OCI-LY1 (cell line): Measurements from ENCODE around the gene AP3B2.

Experiments
- H2AFZ ChIP-seq: fragments of 200-600 bp; sonication (generic), shearing (Covaris generic); 2 replicates; pipeline ENCODE4 v1.6.0; 2014; ENCODE audit warnings: antibody characterized with exemption, mild to moderate bottlenecking, low read length
- H3F3A ChIP-seq: fragments of 200-600 bp; sonication (generic), shearing (Covaris generic); 2 replicates; pipeline ENCODE4 v1.6.0; 2014; ENCODE audit warnings: mild to moderate bottlenecking, antibody characterized with exemption, low read length, moderate library complexity; ENCODE audit not compliant: insufficient read depth
- H3K27ac ChIP-seq: fragments of 200-600 bp; sonication (generic); 2 replicates; pipeline ENCODE4 v1.5.1; 2014; ENCODE audit warnings: low read length, mixed run types, mild to moderate bottlenecking, low read depth; ENCODE audit not compliant: poor library complexity, severe bottlenecking
- H3K27me3 ChIP-seq: fragments of 200-600 bp; sonication (generic); 2 replicates; pipeline ENCODE4 v1.6.0; 2014; ENCODE audit warnings: antibody characterized with exemption, mild to moderate bottlenecking, low read length, moderate library complexity; ENCODE audit not compliant: insufficient read depth
- H3K36me3 ChIP-seq: fragments of 200-600 bp; sonication (generic); 2 replicates; pipeline ENCODE4 v1.6.1; 2014; ENCODE audit warnings: mild to moderate bottlenecking, antibody characterized with exemption, low read length, moderate library complexity, mixed read lengths; ENCODE audit not compliant: insufficient read depth
- H3K4me1 ChIP-seq: fragments of 200-600 bp; sonication (generic); 2 replicates; pipeline ENCODE4 v1.5.1; 2014; ENCODE audit warnings: mild to moderate bottlenecking, low read length, moderate library complexity; ENCODE audit not compliant: insufficient read depth, severe bottlenecking
- H3K4me2 ChIP-seq: fragments of 200-600 bp; sonication (generic), shearing (Covaris generic); 2 replicates; pipeline ENCODE4 v1.6.1; 2014; ENCODE audit warnings: low read length
- H3K4me3 ChIP-seq: fragments of 200-600 bp; sonication (generic); 2 replicates; pipeline ENCODE4 v1.5.1; 2014; ENCODE audit warnings: low read length, low read depth, mild to moderate bottlenecking, mixed read lengths; ENCODE audit not compliant: poor library complexity, severe bottlenecking
- H3K79me2 ChIP-seq: fragments of 200-600 bp; shearing (Covaris generic); 2 replicates; pipeline ENCODE4 v1.6.1; 2016; ENCODE audit warnings: mixed run types, low read length, mixed read lengths; ENCODE audit not compliant: insufficient read depth
- H3K9ac ChIP-seq: fragments of 200-600 bp; sonication (generic), shearing (Covaris generic); 2 replicates; pipeline ENCODE4 v1.6.1; 2014; ENCODE audit warnings: mild to moderate bottlenecking, low read length, mixed read lengths
- H3K9me2 ChIP-seq: fragments of 200-600 bp; sonication (generic), shearing (Covaris generic); 2 replicates; pipeline ENCODE4 v1.6.1; 2014; ENCODE audit warnings: low read depth, mild to moderate bottlenecking, low read length, mixed read lengths
- H3K9me3 ChIP-seq: fragments of 200-600 bp; shearing (Covaris generic); 2 replicates; pipeline ENCODE4 v1.6.1; 2014; ENCODE audit warnings: low read length, mixed read lengths
- H4K20me1 ChIP-seq: fragments of 200-600 bp; sonication (generic), shearing (Covaris generic); 2 replicates; pipeline ENCODE4 v1.6.0; 2016; ENCODE audit warnings: mild to moderate bottlenecking, low read length; ENCODE audit not compliant: insufficient read depth
- CTCF ChIP-seq: fragments of 200-600 bp; sonication (generic), shearing (Covaris generic); IDR thresholded peaks from 2 replicates; pipeline ENCODE4 v1.5.1; 2017; ENCODE audit warnings: mild to moderate bottlenecking, antibody characterized with exemption, low read length, moderate library complexity, mixed read lengths
- EZH2 ChIP-seq: fragments of 200-600 bp; sonication (generic), shearing (Covaris generic); IDR thresholded peaks from 2 replicates; pipeline ENCODE4 v1.8.0; 2017; ENCODE audit warnings: borderline replicate concordance, mixed run types, mild to moderate bottlenecking, antibody characterized with exemption, low read length, moderate library complexity, mixed read lengths

Gene AP3B2

GRCh38 chr15:82742134-82742533, 32.5 kb upstream of the AP3B2 start:
- no peaks in the 10 kb centered on the region for H3K4me1 ChIP-seq
- no peak overlapping the region for H3K9ac ChIP-seq
- H3F3A ChIP-seq = no peaks in the 10 kb centered on the region
- H3K27ac ChIP-seq = no peak overlapping the region
- TF ChIP-seq EZH2 = no peak
- TF ChIP-seq CTCF = no peak
- no peak overlapping the region for H3K4me2 ChIP-seq
- peaks cover 4% of the 10 kb centered on the region; the same call in 1 of the 2 replicates for H3K36me3 ChIP-seq
- H3K9me2 ChIP-seq = no peaks in the 10 kb centered on the region
- no peaks in the 10 kb centered on the region for H3K79me2 ChIP-seq
- H3K4me3 ChIP-seq = no peak overlapping the region
- H4K20me1 ChIP-seq = no peaks in the 10 kb centered on the region
- no peaks in the 10 kb centered on the region for H3K27me3 ChIP-seq
- H3K9me3 ChIP-seq = no peaks in the 10 kb centered on the region
- no peak overlapping the region for H2AFZ ChIP-seq

GRCh38 chr15:82739086-82739485, 29.4 kb upstream of the AP3B2 start:
- H3F3A ChIP-seq = no peaks in the 10 kb centered on the region
- no peaks in the 10 kb centered on the region for H3K79me2 ChIP-seq
- H4K20me1 ChIP-seq = no peaks in the 10 kb centered on the region
- no peaks in the 10 kb centered on the region for H3K27me3 ChIP-seq
- no peaks in the 10 kb centered on the region for H3K4me1 ChIP-seq
- no peak overlapping the region for H3K27ac ChIP-seq
- no peak overlapping the region for H3K9ac ChIP-seq
- H3K36me3 ChIP-seq = peaks cover 13% of the 10 kb centered on the region
- H3K4me3 ChIP-seq = no peak overlapping the region
- H3K9me2 ChIP-seq = no peaks in the 10 kb centered on the region
- no peak overlapping the region for H2AFZ ChIP-seq
- H3K9me3 ChIP-seq = no peaks in the 10 kb centered on the region
- TF ChIP-seq EZH2 (no peak), CTCF (no peak)
- H3K4me2 ChIP-seq = no peak overlapping the region

- Histone ChIP-seq H3K9ac (no peak overlapping the region), H3K36me3 (peaks cover 13% of the 10 kb centered on the region), H3K4me2 (no peak overlapping the region), H4K20me1 (no peaks in the 10 kb centered on the region), H3K4me3 (no peak overlapping the region), H3K9me3 (no peaks in the 10 kb centered on the region), H3K27ac (no peak overlapping the region), H3F3A (no peaks in the 10 kb centered on the region; the same call in 1 of the 2 replicates), H3K4me1 (no peaks in the 10 kb centered on the region), H3K79me2 (no peaks in the 10 kb centered on the region), H2AFZ (no peak overlapping the region), H3K9me2 (no peaks in the 10 kb centered on the region), H3K27me3 (no peaks in the 10 kb centered on the region)
- no peak for TF ChIP-seq CTCF
These were observed 28.3 kb upstream of the AP3B2 start for GRCh38 chr15:82737975-82738374.
